Measurements from ENCODE around the gene SLFN11. TPM values are rescaled to one million over a fixed set of nuclear protein-coding genes. Genes with fewer than 3 reads are reported as not detected.

SLFN11 gene
- total RNA-seq, 1 donor from 2014 or later: 24.4 TPM

Other genes starting within 250 kb of the SLFN11 start
- 20.0 TPM for gene NLE1, start 231.3 kb downstream of the SLFN11 start, total RNA-seq
- 0.08 TPM for gene UNC45B, start 225.8 kb downstream of the SLFN11 start, total RNA-seq
- not detected for gene SLC35G3, start 179.2 kb downstream of the SLFN11 start, total RNA-seq
- gene SLFN5, start 130.5 kb downstream of the SLFN11 start, total RNA-seq: 69.9 TPM
- gene SLFN12, start 58.9 kb upstream of the SLFN11 start, total RNA-seq: 15.5 TPM
- gene SLFN13, start 75.1 kb upstream of the SLFN11 start, total RNA-seq: 7.9 TPM
- gene SLFN12L, start 164.1 kb upstream of the SLFN11 start, total RNA-seq: 5.6 TPM
- gene SLFN14, start 187.2 kb upstream of the SLFN11 start, total RNA-seq: not detected
- gene PEX12, start 204.9 kb upstream of the SLFN11 start, total RNA-seq: 7.9 TPM
- 164 TPM for gene AP2B1, start 213.7 kb upstream of the SLFN11 start, total RNA-seq

Measured in ureter (tissue), 1 donor.